Kidney epithelial cell (primary cell): ENCODE measurements around the gene BRINP1. TPM values are rescaled to one million over a fixed set of nuclear protein-coding genes. Genes with fewer than 3 reads are reported as not detected.
A peak's percentile ranks its signal among the peaks of the same experiment; 100 is the strongest.

Experiments used
- DNase-seq: peaks from one replicate; pipeline ENCODE4 v3.0.0-alpha.2; 2010; ENCODE audit warnings: low read depth
- H3K27me3 ChIP-seq: 2 replicates; pipeline ENCODE4 v1.6.0; 2011; ENCODE audit warnings: low read length; ENCODE audit not compliant: control insufficient read depth, insufficient read depth
- H3K36me3 ChIP-seq: 2 replicates; pipeline ENCODE4 v1.5.1; 2011; ENCODE audit warnings: low read length; ENCODE audit not compliant: control insufficient read depth, insufficient read depth
- H3K4me3 ChIP-seq: 2 replicates; pipeline ENCODE4 v1.5.1; 2011; ENCODE audit warnings: low read depth, mild to moderate bottlenecking, control low read depth, low read length
- CTCF ChIP-seq: IDR thresholded peaks from 2 replicates; pipeline ENCODE4 v1.5.1; 2011; ENCODE audit warnings: mild to moderate bottlenecking, moderate library complexity, low read length, control low read depth, inconsistent platforms; ENCODE audit not compliant: insufficient read depth, poor library complexity, severe bottlenecking
- total RNA-seq: library from RNA; depleted of rRNA; stranded (reverse); fragments of >200 nt; gene quantifications from 2 replicates; pipeline ENCODE4 v1.2.3, GENCODE V29; 2015

The BRINP1 gene
- total RNA-seq, 1 donor from 2014 or later: 0.29 TPM

DNA sequence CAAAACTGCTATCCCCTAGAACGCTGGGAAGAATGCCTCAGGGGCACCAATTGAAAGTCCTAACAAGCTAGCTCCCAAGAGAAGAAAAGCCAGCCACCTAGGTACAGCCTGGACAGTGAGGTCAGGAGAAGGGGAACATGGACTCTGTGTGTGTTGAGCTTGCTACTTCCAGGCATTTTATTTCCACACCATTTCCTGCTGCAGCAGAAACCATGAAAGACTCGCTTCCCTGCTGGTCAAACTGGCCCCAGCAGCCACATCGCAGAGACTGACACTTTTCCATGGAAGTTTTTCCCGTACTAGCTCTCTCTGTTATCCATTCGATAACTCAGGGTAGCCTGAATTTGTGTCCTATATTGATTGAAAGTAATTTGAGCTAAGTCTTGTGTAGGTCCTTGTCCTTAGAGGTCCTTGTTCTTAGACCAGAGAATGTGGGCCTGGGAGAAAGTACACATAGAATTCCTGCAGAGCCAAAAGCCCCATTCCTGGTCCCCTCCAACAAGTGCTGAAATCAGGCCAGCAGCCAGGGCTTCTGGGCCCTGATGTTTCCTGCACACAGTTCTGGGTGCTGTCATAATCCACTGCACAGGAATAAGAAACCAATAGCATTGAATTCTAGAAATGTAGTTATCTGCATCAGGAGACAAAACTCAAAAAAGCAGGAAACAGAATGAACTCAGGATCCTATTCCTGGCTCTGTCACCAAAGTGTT is 96.6 kb downstream of the BRINP1 start:
- TF ChIP-seq CTCF: no peak
- H3K4me3 ChIP-seq: no peak overlapping the region
- no peak for DNase-seq
- no peaks in the 10 kb centered on the region for H3K27me3 ChIP-seq
- H3K36me3 ChIP-seq: no peaks in the 10 kb centered on the region

- H3K27me3 ChIP-seq: no peaks in the 10 kb centered on the region
- no peaks in the 10 kb centered on the region for H3K36me3 ChIP-seq
- peak; percentile 21 for DNase-seq
- no peak overlapping the region for H3K4me3 ChIP-seq
- TF ChIP-seq CTCF: no peak
These were observed 100.2 kb downstream of the BRINP1 start for GRCh38 chr9:119268985-119269384.

DNA sequence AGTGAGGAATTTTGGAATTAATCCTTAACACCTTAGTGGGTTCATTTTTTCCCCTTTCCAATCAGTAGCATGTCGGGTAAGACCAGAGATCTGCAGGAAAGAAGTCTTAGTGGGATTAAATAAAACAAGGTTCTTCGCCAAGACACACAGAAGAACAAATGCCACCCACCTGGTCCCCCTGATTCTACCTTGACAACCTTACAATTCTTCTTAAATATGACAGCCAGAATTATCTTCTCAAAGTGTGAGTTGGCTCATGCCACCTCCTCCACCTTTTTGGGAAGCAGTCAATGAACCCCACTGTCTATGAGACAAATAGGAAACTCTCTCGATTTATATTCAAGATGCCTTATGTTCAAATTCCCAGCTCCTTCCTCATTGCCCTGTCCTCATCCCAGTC is 105.1 kb downstream of the BRINP1 start:
- no peak for TF ChIP-seq CTCF
- H3K27me3 ChIP-seq: no peaks in the 10 kb centered on the region
- H3K36me3 ChIP-seq: no peaks in the 10 kb centered on the region
- no peak for DNase-seq
- H3K4me3 ChIP-seq: no peak overlapping the region

DNA sequence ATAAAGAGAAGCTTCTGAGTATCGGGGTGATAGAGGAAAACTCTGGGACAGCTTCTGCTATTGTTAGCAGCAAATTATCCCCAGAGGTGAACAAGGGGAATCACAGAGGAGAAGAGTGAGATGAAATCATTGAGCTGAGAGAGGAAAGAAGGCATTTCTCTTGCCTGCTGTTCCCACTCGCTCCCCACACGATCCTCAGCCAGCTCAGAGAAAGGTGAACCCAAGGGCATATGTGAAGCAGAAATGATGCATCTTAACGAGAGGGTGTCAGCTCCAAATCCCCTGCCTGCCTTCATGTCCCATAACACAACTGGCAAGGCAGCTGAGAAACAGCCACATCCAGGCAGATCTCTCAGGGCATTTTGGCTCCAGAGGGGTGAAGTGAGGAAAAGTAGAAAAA is 111.6 kb downstream of the BRINP1 start:
- H3K36me3 ChIP-seq: no peaks in the 10 kb centered on the region
- H3K4me3 ChIP-seq: no peak overlapping the region
- TF ChIP-seq CTCF: no peak
- no peaks in the 10 kb centered on the region for H3K27me3 ChIP-seq
- no peak for DNase-seq

- H3K36me3 ChIP-seq: no peaks in the 10 kb centered on the region
- TF ChIP-seq CTCF: no peak
- no peak overlapping the region for H3K4me3 ChIP-seq
- H3K27me3 ChIP-seq: no peaks in the 10 kb centered on the region
- DNase-seq: no peak
These were observed 114.1 kb downstream of the BRINP1 start for GRCh38 chr9:119255116-119255515.
